Astrocyte (in vitro differentiated cells and primary cell): Measurements from ENCODE around the gene KIAA0753. TPM values are rescaled to one million over a fixed set of nuclear protein-coding genes. Genes with fewer than 3 reads are reported as not detected.
A peak's percentile ranks its signal among the peaks of the same experiment; 100 is the strongest.

Experiments used
- DNase-seq: peaks from one replicate; pipeline ENCODE4 v3.0.0-alpha.2; 2010; ENCODE audit warnings: low read depth
- FAIRE-seq: peaks from 2 replicates; lab custom pipeline; 2011; peaks lifted over from hg19 to GRCh38; lab: Jason Lieb, UNC
- H2AFZ ChIP-seq: 2 replicates; pipeline ENCODE4 v1.6.0; 2012; ENCODE audit warnings: low read depth, low read length, inconsistent platforms
- H3K27ac ChIP-seq: 2 replicates; pipeline ENCODE4 v1.5.1; 2011; ENCODE audit warnings: low read depth, low read length, inconsistent platforms
- H3K27me3 ChIP-seq: 2 replicates; pipeline ENCODE4 v1.6.0; 2011; ENCODE audit warnings: low read length, inconsistent platforms; ENCODE audit not compliant: insufficient read depth
- H3K36me3 ChIP-seq: 2 replicates; pipeline ENCODE4 v1.5.1; 2011; ENCODE audit warnings: low read length, inconsistent platforms; ENCODE audit not compliant: insufficient read depth
- H3K4me1 ChIP-seq: 2 replicates; pipeline ENCODE4 v1.5.1; 2011; ENCODE audit warnings: low read length, inconsistent platforms; ENCODE audit not compliant: insufficient read depth
- H3K4me2 ChIP-seq: 2 replicates; pipeline ENCODE4 v1.6.0; 2012; ENCODE audit warnings: low read length, inconsistent platforms
- H3K4me3 ChIP-seq: 2 replicates; pipeline ENCODE4 v1.5.1; 2011; ENCODE audit warnings: low read depth, mild to moderate bottlenecking, low read length, inconsistent platforms; ENCODE audit not compliant: insufficient read depth
- H3K79me2 ChIP-seq: 2 replicates; pipeline ENCODE4 v1.6.0; 2012; ENCODE audit warnings: mild to moderate bottlenecking, low read length, inconsistent platforms; ENCODE audit not compliant: insufficient read depth
- H3K9ac ChIP-seq: 2 replicates; pipeline ENCODE4 v1.6.0; 2012; ENCODE audit warnings: mild to moderate bottlenecking, low read length, inconsistent platforms
- H3K9me3 ChIP-seq: 2 replicates; pipeline ENCODE4 v1.5.1; 2012; ENCODE audit warnings: low read depth, mild to moderate bottlenecking, low read length, inconsistent platforms; ENCODE audit not compliant: insufficient read depth
- H4K20me1 ChIP-seq: 2 replicates; pipeline ENCODE4 v1.6.0; 2012; ENCODE audit warnings: low read length, inconsistent platforms; ENCODE audit not compliant: insufficient read depth
- H3K27ac Mint-ChIP-seq: one replicate; pipeline ENCODE4 v1.8.0; 2021; ENCODE audit warnings: mild to moderate bottlenecking, mixed read lengths; ENCODE audit not compliant: unreplicated experiment
- H3K27me3 Mint-ChIP-seq: one replicate; pipeline ENCODE4 v1.8.0; 2021; ENCODE audit warnings: low read depth, mixed read lengths; ENCODE audit not compliant: unreplicated experiment
- H3K36me3 Mint-ChIP-seq: one replicate; pipeline ENCODE4 v1.8.0; 2021; ENCODE audit warnings: low read depth, mixed read lengths; ENCODE audit not compliant: unreplicated experiment
- H3K4me1 Mint-ChIP-seq: one replicate; pipeline ENCODE4 v1.8.0; 2021; ENCODE audit warnings: low read depth, mixed read lengths; ENCODE audit not compliant: unreplicated experiment
- H3K4me3 Mint-ChIP-seq: one replicate; pipeline ENCODE4 v1.8.0; 2021; ENCODE audit warnings: mild to moderate bottlenecking, moderate library complexity, mixed read lengths; ENCODE audit not compliant: unreplicated experiment
- H3K9me3 Mint-ChIP-seq: one replicate; pipeline ENCODE4 v1.8.0; 2021; ENCODE audit warnings: mild to moderate bottlenecking, mixed read lengths; ENCODE audit not compliant: unreplicated experiment
- EZH2 ChIP-seq: IDR thresholded peaks from 2 replicates; pipeline ENCODE4 v1.6.1; 2012; ENCODE audit warnings: mild to moderate bottlenecking, low read length, inconsistent platforms; ENCODE audit not compliant: insufficient read depth
- total RNA-seq: library from RNA; stranded (reverse); gene quantifications from 2 replicates; pipeline ENCODE4 v1.2.1, GENCODE V29; 2021
- TF ChIP-seq, protein P1 (sequence below): IDR thresholded peaks from 2 replicates; pipeline ENCODE4 v1.5.1; 2011; ENCODE audit warnings: low read depth, mild to moderate bottlenecking, inconsistent platforms, low read length, moderate library complexity; ENCODE audit not compliant: insufficient read depth

The KIAA0753 gene
- total RNA-seq, 1 donor from 2014 or later: 25.4 TPM

DNA sequence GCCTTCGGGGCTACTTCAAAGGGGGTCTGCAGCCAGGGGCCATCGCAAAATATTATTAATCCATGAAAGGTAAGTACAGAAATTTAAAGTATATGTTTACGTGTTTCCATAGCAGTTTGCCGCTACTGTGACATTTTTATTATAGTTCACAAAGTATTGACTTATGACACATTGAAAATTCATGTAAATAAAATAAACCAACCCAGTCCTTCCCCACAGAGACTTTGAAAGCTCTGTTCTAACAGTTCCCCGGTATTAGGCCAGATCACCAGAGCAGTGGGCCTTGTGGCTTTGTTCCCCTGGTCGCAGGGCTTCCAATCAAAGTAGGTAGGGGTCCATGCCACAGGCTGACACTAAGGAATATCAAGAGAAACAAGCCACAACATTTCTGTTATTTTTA, 13.9 kb downstream of the KIAA0753 start:
- Histone ChIP-seq H3K9ac (no peak overlapping the region), H3K4me3 (no peak overlapping the region), H4K20me1 (peaks cover 35% of the 10 kb centered on the region), H3K27me3 (no peaks in the 10 kb centered on the region), H2AFZ (no peak overlapping the region), H3K4me2 (peak overlapping the region; percentile 33), H3K79me2 (peaks cover 19% of the 10 kb centered on the region), H3K27ac (no peak overlapping the region), H3K36me3 (peaks cover 19% of the 10 kb centered on the region), H3K9me3 (no peaks in the 10 kb centered on the region), H3K4me1 (peaks cover 16% of the 10 kb centered on the region)
- Mint-ChIP-seq H3K27ac (peak overlapping the region; percentile 15), H3K4me1 (peaks cover 6% of the 10 kb centered on the region), H3K27me3 (no peaks in the 10 kb centered on the region), H3K4me3 (no peak overlapping the region), H3K9me3 (no peaks in the 10 kb centered on the region), H3K36me3 (peaks cover 13% of the 10 kb centered on the region)
- TF ChIP-seq, protein P1, sequence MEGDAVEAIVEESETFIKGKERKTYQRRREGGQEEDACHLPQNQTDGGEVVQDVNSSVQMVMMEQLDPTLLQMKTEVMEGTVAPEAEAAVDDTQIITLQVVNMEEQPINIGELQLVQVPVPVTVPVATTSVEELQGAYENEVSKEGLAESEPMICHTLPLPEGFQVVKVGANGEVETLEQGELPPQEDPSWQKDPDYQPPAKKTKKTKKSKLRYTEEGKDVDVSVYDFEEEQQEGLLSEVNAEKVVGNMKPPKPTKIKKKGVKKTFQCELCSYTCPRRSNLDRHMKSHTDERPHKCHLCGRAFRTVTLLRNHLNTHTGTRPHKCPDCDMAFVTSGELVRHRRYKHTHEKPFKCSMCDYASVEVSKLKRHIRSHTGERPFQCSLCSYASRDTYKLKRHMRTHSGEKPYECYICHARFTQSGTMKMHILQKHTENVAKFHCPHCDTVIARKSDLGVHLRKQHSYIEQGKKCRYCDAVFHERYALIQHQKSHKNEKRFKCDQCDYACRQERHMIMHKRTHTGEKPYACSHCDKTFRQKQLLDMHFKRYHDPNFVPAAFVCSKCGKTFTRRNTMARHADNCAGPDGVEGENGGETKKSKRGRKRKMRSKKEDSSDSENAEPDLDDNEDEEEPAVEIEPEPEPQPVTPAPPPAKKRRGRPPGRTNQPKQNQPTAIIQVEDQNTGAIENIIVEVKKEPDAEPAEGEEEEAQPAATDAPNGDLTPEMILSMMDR: no peak
- no peak for FAIRE-seq
- no peak for DNase-seq

DNA sequence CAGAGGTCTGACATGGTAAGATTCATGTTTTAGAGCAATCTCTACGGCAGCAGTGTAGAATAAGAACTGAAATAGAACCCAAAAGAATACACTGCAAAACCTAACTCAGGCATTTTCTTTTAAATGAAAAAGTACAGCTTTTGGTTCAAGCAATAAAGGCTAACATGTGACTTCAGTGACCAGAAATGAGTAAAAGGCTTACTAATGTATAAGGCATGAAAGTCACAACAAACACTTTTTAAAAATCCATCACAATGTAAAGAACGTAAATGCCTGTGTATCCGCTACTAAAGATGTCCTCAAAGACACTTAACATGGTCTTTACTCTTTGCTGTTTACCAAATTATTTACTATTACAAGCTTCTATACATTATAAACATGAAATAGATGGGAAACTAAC, 16.6 kb downstream of the KIAA0753 start:
- FAIRE-seq (no peak), DNase-seq (no peak)
- no peaks in the 10 kb centered on the region for H3K9me3 ChIP-seq
- Mint-ChIP-seq H3K27me3 (no peaks in the 10 kb centered on the region), H3K9me3 (no peaks in the 10 kb centered on the region), H3K4me3 (no peak overlapping the region), H3K27ac (no peak overlapping the region), H3K36me3 (peaks cover 11% of the 10 kb centered on the region), H3K4me1 (peaks cover 6% of the 10 kb centered on the region)
- H3K9ac ChIP-seq: no peak overlapping the region
- H3K27me3 ChIP-seq: no peaks in the 10 kb centered on the region
- H4K20me1 ChIP-seq: peaks cover 33% of the 10 kb centered on the region
- no peak overlapping the region for H3K27ac ChIP-seq
- H3K4me3 ChIP-seq: no peak overlapping the region
- no peak for TF ChIP-seq EZH2
- TF ChIP-seq, protein P1: no peak
- peaks cover 16% of the 10 kb centered on the region for H3K4me1 ChIP-seq
- H3K79me2 ChIP-seq: peaks cover 13% of the 10 kb centered on the region
- H3K36me3 ChIP-seq: peaks cover 29% of the 10 kb centered on the region
- peak overlapping the region; percentile 37 for H3K4me2 ChIP-seq
- H2AFZ ChIP-seq: no peak overlapping the region

DNA sequence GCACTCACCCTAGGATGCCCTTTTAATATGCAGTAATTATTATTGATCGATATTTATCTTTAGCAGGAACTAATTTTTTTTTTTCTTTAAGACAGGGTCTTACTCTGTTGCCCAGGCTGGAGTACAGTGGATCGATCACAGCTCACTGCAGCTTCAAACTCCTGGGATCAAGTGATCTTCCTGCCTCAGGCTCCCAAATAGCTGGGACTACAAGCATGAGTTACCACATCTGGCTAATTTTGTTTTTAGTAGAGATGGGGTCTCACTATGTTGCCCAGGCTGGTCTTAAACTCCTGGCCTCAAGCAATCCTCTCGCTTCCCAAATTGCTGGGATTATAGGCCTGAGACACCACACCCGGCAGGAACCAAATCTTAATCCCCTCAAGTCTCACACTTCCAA, 29.3 kb downstream of the KIAA0753 start:
- Mint-ChIP-seq H3K27ac (no peak overlapping the region), H3K9me3 (no peaks in the 10 kb centered on the region), H3K4me3 (no peak overlapping the region), H3K36me3 (peaks cover 13% of the 10 kb centered on the region), H3K27me3 (no peaks in the 10 kb centered on the region), H3K4me1 (peaks cover 14% of the 10 kb centered on the region)
- Histone ChIP-seq H3K4me3 (no peak overlapping the region), H2AFZ (no peak overlapping the region), H4K20me1 (peaks cover 8% of the 10 kb centered on the region), H3K9ac (no peak overlapping the region), H3K4me1 (peaks cover 5% of the 10 kb centered on the region), H3K36me3 (peaks cover 36% of the 10 kb centered on the region), H3K27ac (no peak overlapping the region), H3K27me3 (no peaks in the 10 kb centered on the region), H3K9me3 (no peaks in the 10 kb centered on the region), H3K4me2 (no peak overlapping the region), H3K79me2 (peaks cover 5% of the 10 kb centered on the region)
- TF ChIP-seq, protein P1: no peak
- no peak for TF ChIP-seq EZH2
- no peak for FAIRE-seq
- DNase-seq: no peak
